Liver (tissue), 9 donors: ENCODE results near the gene GPALPP1. TPM values are rescaled to one million over a fixed set of nuclear protein-coding genes. Genes with fewer than 3 reads are reported as not detected.

ENCODE experiments used
- DNase-seq: peaks from one replicate; pipeline ENCODE4 v3.0.0-alpha.2; 2017; ENCODE audit warnings: low spot score
- H3K27ac ChIP-seq, 2 donors: one replicate each; pipeline ENCODE4 v1.7.0; 2013; ENCODE audit warnings: inconsistent platforms in 2 of 2, low read length in 2 of 2, control low read depth in 1 of 2, low read depth in 1 of 2, mild to moderate bottlenecking in 1 of 2
- H3K27me3 ChIP-seq, 4 donors: one replicate each; pipeline versions ENCODE4 v1.6.1 to v1.7.0; 2013; ENCODE audit warnings: low read length in 3 of 4, inconsistent platforms in 1 of 4, mild to moderate bottlenecking in 1 of 4, moderate library complexity in 1 of 4; ENCODE audit not compliant: control insufficient read depth in 4 of 4, insufficient read depth in 4 of 4
- H3K36me3 ChIP-seq, 4 donors: one replicate each; pipeline versions ENCODE4 v1.6.1 to v1.7.0; 2013; ENCODE audit warnings: low read length in 3 of 4, mild to moderate bottlenecking in 3 of 4, low read depth in 1 of 4, moderate library complexity in 1 of 4; ENCODE audit not compliant: control insufficient read depth in 4 of 4, insufficient read depth in 3 of 4
- H3K4me1 ChIP-seq, 4 donors: one replicate each; pipeline versions ENCODE4 v1.6.1 to v1.7.0; 2013; ENCODE audit warnings: low read length in 3 of 4, mild to moderate bottlenecking in 3 of 4, moderate library complexity in 1 of 4; ENCODE audit not compliant: control insufficient read depth in 4 of 4, insufficient read depth in 4 of 4
- H3K4me3 ChIP-seq, 3 donors: one replicate each; pipeline versions ENCODE4 v1.6.1 to v1.7.0; 2013; ENCODE audit warnings: low read length in 3 of 3, control low read depth in 1 of 3, low read depth in 1 of 3, mild to moderate bottlenecking in 1 of 3
- H3K9ac ChIP-seq, 2 donors: one replicate each; pipeline ENCODE4 v1.7.0; 2013; ENCODE audit warnings: low read length in 2 of 2, mild to moderate bottlenecking in 2 of 2, moderate library complexity in 2 of 2, control low read depth in 1 of 2, low read depth in 1 of 2
- H3K9me3 ChIP-seq, 4 donors: one replicate each; pipeline versions ENCODE4 v1.6.1 to v1.7.0; 2013; ENCODE audit warnings: low read length in 3 of 4; ENCODE audit not compliant: control insufficient read depth in 4 of 4
- CTCF ChIP-seq: fragments of 150-350 bp; IDR thresholded peaks from 2 replicates; pipeline ENCODE4 v1.5.1; 2017; ENCODE audit warnings: improper control_type of control experiment, low read depth, low read length; ENCODE audit not compliant: missing input control
- GABPA ChIP-seq, 2 donors: IDR thresholded peaks in 1 of 2; conservative IDR thresholded peaks in 1 of 2; 2 replicates each; pipeline ENCODE4 v1.6.1; 2016; ENCODE audit warnings: antibody characterized with exemption in 2 of 2, mild to moderate bottlenecking in 1 of 2, moderate library complexity in 1 of 2
- HNF4G ChIP-seq: IDR thresholded peaks from 2 replicates; pipeline ENCODE4 v1.6.1; 2016; ENCODE audit warnings: antibody characterized with exemption
- RAD21 ChIP-seq, 2 donors: IDR thresholded peaks; 2 replicates each; pipeline ENCODE4 v1.6.1; 2016; ENCODE audit warnings: antibody characterized with exemption in 2 of 2, mild to moderate bottlenecking in 2 of 2
- REST ChIP-seq: IDR thresholded peaks from 2 replicates; pipeline ENCODE4 v1.6.1; 2016; ENCODE audit warnings: antibody characterized with exemption, mild to moderate bottlenecking
- RXRA ChIP-seq, 2 donors: IDR thresholded peaks; 2 replicates each; pipeline ENCODE4 v1.6.1; 2017 to 2018; ENCODE audit warnings: antibody characterized with exemption in 2 of 2, mild to moderate bottlenecking in 1 of 2
- SP1 ChIP-seq: IDR thresholded peaks from 2 replicates; pipeline ENCODE4 v1.6.1; 2018; ENCODE audit warnings: antibody characterized with exemption, mild to moderate bottlenecking
- ZBTB33 ChIP-seq: IDR thresholded peaks from 2 replicates; pipeline ENCODE4 v1.6.1; 2016; ENCODE audit warnings: antibody characterized with exemption
- WGBS: extraction: QIAGEN DNeasy Blood & Tissue Kit; methylation state at CpG from one replicate; pipeline ENCODE4 v1.1.7; 2013; 5-methylcytosine and 5-hydroxymethylcytosine counted together
- polyA plus RNA-seq, 2 donors: library from polyadenylated mRNA; stranded (reverse) in 1 of 2; unstranded in 1 of 2; fragments of 200-250 nt in 1 of 2; fragments of >200 nt in 1 of 2; fragmentation: Nextera tagmentation in 1 of 2; extraction: Ambion mirVana in 1 of 2; gene quantifications; one replicate each; pipeline versions ENCODE4 v1.2.1 to v1.2.3, GENCODE V29; 2013 to 2015
- total RNA-seq, 2 donors: library from RNA; depleted of rRNA; stranded (reverse); fragments of >200 nt; gene quantifications; one replicate each; pipeline ENCODE4 v1.2.3, GENCODE V29; 2014
- TF ChIP-seq, protein P1 (sequence below): IDR thresholded peaks from 2 replicates; pipeline ENCODE4 v1.6.1; 2016; ENCODE audit warnings: antibody characterized with exemption
- TF ChIP-seq, protein P2 (sequence below): IDR thresholded peaks from 2 replicates; pipeline ENCODE4 v1.6.1; 2016; ENCODE audit warnings: antibody characterized with exemption
- donor health status: healthy.
- donor health status: healthy.
- donor health status: healthy.
- donor health status: healthy.
- donor health status: healthy.

The GPALPP1 gene
- total and polyA plus RNA-seq, 4 donors, result 4.7 to 15.7 (median 10.0) TPM

DNA sequence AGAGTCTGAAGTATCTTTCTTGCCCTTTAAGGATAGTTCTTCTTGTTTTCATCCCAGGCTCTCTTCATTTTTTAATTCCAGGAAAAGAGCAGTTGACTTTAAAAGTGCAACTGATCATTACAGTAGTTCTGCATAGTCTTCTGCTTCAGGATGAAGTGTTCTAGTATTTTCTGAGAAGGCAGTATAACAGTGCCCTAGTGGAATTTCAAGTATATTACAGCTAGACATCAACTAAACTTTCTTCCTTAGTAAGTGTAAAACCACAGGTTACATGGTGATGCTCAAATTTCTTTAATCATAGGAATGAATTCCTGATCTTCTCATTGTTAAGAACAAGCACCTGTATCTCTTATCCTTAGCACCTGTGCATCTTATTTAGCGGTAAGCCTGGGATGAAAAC is 11.0 kb upstream of the GPALPP1 start:
- Histone ChIP-seq H3K4me3 (no peak overlapping the region), H3K9ac (no peak overlapping the region), H3K9me3 (no peaks in the 10 kb centered on the region), H3K27me3 (no peaks in the 10 kb centered on the region), H3K27ac (no peak overlapping the region), H3K4me1 (no peaks in the 10 kb centered on the region), H3K36me3 (peaks cover 5 to 41% (median 19%) of the 10 kb centered on the region in 4 donors)
- 100% methylated on average over 1 of the region's 1 CpG for WGBS
- no peak for DNase-seq
- no peak for TF ChIP-seq RAD21 (IDR thresholded peaks at IDR 0.05)
- TF ChIP-seq REST, result no peak
- no peak for TF ChIP-seq GABPA (IDR thresholded peaks at IDR 0.05 in 1 of 2, conservative IDR thresholded peaks at IDR 0.05 in 1 of 2)
- TF ChIP-seq, protein P1, sequence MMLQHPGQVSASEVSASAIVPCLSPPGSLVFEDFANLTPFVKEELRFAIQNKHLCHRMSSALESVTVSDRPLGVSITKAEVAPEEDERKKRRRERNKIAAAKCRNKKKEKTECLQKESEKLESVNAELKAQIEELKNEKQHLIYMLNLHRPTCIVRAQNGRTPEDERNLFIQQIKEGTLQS, result no peak
- no peak for TF ChIP-seq ZBTB33
- TF ChIP-seq HNF4G, result no peak
- TF ChIP-seq SP1, result no peak
- TF ChIP-seq RXRA (IDR thresholded peaks at IDR 0.05), result no peak

- Histone ChIP-seq H3K4me3 (peak overlapping the region; percentile 86 to 99 (median 98)), H3K27me3 (no peaks in the 10 kb centered on the region), H3K27ac (peak overlapping the region; percentile 66 to 82), H3K9me3 (no peaks in the 10 kb centered on the region), H3K36me3 (peaks cover 0 to 6% (median 0%) of the 10 kb centered on the region in 4 donors), H3K9ac (peak overlapping the region; percentile 77 to 89), H3K4me1 (peaks cover 6 to 26% (median 22%) of the 10 kb centered on the region in 4 donors)
- TF ChIP-seq, protein P2, sequence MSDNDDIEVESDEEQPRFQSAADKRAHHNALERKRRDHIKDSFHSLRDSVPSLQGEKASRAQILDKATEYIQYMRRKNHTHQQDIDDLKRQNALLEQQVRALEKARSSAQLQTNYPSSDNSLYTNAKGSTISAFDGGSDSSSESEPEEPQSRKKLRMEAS, result no peak
- TF ChIP-seq CTCF, result peak; percentile 0
- DNase-seq, result no peak
- WGBS, result 6% methylated on average over 10 of the region's 10 CpGs
Measured at GRCh38 chr13:44989941-44990340, 603 bp downstream of the GPALPP1 start.
